ENCODE data around the gene MAFB. TPM values are rescaled to one million over a fixed set of nuclear protein-coding genes. Genes with fewer than 3 reads are reported as not detected.

Gene MAFB
- polyA plus RNA-seq, 1 donor = 97.5 TPM

DNA sequence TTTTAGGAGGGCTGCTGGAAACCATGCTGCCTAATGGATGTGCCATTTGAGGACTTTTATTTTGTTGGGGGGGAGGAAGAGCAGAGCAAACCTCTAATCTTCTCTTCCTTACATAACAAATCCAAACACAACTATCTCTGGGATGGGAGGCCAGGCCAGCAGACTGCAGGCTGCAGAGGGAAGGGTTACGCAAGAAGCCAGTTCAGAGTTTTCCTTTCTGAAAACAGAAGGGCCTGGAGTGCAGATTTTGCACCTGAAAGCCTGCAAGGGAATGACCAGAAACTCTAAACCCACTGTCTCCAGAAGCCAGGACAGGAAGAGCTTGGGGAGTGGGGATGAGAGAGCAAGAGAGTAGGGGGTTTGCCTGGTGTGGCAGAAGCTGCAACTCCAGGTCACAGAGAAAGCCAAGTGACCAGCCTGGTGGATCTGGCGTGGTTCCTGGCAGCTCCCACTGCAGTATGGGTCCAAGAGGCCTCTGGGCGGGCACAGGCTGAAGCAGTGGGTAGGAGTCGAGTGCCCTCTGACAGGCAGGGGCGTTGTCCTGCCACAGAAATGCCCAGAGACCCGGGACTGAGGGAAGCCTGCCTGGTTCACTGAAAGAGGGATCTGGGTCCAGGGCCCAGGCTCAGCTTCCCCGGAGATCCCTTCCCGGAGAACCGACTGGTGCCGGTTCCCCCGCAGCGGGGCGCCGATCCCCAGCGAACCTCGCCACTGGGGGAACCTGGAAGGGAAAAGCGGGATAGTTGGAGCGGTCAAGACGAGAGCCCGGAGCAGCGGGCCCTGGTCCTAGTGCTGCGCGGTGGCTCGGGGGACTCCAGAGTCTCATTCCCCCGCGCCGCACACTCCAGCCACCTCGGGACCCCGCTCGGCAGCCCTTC is 6.7 kb downstream of the MAFB start:
- no peak for DNase-seq

- no peak for DNase-seq
Observed at GRCh38 chr20:40681684-40682083, 7.4 kb downstream of the MAFB start.

GRCh38 chr20:40681165-40681564 is 7.9 kb downstream of the MAFB start:
- DNase-seq = no peak

DNA sequence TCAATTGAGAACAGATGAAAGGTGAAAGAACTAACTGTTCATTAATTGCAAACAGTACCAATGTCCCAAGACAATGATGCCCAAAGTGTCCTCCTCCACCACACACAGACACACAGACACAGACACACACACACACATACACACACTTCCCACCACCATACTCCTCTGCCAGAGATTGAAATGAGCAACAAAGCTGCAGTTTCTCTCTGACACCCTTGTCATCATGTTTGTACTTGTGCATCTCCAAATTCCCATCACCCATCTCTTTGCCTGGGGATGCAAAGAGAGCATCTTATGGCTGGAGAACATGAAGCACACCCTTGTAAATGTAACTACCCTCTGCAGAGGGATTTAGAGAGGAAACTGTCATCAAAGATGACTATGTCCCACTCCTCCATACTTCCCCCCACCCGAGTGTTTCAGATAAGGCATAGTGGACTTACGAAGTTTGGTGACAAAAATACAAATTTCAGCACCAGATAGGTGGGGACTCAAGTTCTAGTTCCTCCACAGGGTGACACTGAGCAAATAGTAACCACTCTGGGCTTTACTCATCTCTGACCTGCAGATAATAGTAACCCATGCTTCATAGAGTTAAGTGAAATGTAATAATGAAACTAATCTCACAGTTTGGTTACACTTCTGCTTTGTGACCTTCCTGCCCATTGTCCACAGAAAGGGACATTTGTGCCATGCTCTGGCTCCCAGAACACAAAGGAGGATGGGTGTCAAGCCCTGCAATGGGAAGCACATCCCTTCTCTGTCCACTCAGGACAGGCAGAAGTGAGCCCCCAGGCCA is 8.7 kb downstream of the MAFB start:
- DNase-seq = no peak

DNA sequence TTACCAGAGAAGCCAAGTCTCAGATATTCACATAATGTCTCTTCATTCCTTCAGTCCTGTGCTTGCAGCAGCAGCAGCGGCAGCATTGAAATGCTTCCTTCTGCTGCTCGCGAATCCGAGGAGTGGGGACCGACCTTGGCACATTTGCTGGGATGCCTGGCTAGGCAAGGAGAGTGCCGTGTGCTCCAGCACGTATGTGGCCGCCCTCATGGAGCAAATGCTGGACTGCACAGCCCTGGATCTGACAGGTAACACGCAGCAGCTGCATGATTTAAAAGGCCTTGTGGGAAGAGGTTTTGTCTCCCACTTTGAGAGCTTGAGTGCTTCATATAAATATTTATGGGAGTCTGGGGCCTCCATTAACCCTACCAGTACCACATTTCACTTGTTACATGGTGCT is 9.9 kb downstream of the MAFB start:
- DNase-seq = no peak

DNA sequence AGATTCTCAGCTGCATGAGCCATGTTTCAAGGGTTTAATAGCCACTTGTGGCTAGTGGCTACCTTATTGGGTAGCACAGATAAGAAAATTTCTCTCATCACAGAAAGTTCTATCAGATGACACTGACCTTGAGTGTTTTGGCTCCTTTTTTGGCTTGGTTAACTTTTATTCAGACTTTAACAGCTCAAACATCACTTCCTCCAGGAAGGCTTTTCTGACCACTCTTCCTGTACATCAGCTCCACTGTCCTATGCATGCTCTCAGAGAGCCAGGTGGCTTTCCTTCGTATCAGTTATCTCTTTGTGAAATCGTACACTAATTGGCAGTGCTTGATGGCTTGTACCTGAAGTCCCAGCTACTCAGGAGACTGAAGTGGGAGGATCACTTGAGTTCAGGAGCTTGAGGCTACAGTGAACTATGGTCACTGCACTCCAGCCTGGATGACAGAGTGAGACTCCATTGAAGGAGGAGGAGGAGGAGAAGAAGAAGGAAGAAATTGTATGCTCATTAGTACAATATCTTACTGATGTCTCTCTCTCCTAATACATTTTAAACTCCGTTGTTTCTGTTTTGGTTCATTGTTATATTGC is 10.7 kb downstream of the MAFB start:
- DNase-seq = no peak

DNA sequence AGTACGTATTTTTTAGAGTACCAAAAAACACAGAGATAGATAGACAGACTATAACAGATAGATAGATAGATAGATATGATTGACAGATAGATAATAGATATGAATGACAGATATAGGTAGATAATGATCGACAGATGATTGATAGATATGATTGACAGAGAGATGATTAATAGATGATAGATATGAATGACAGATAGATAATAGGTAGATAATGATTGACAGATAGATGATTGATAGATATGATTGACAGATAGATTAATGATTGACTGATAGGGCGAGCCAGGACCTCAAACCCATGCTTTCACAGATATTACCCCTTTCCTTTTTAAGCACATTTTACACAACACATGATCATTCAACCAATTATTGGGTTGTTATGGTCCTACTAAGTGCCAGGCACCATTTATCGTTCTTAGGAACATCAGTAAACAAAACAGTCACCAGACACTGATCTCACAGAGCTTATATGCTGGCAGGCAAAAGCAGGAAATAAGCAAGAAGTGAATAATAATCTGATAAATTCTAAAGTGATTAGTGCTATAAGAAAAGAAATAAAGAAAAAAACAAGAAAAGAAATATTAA is 11.6 kb downstream of the MAFB start:
- DNase-seq = no peak

GRCh38 chr20:40676491-40677269 is 12.4 kb downstream of the MAFB start:
- DNase-seq = no peak

DNA sequence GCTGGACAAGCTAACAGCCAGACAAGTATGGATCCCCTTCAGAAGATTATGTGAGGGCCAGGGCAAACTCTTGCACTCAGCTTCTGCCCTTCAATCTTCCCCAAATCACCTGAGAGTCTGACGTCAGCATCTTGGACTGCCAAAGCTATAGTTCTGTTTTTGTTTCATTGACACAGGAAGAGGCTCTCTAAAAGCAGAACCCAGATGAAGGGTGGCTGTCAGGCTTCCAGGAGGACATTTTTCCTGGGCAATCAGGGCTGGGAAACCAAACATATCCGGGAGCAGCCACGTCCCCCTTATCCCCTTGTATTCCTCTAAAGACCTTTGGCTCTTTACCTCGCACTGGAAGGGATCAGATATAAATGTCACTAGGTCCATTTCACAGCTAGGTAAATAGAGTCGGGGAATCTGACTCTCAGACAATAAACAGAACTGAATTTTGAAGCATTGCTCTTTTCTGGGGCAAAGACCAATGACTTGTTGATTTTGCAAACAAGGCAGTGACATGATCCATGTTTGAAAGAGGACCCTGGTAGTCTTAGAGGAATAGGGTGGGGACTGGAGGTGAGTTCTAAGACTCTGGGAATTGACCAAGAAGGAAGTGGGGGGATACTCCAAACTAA is 13.3 kb downstream of the MAFB start:
- no peak for DNase-seq

GRCh38 chr20:40673442-40673841 is 15.6 kb downstream of the MAFB start:
- no peak for DNase-seq

GRCh38 chr20:40672095-40672494 is 16.9 kb downstream of the MAFB start:
- no peak for DNase-seq

GRCh38 chr20:40670253-40670652 is 18.8 kb downstream of the MAFB start:
- DNase-seq = no peak

- no peak for DNase-seq
Observed at GRCh38 chr20:40669692-40670091, 19.3 kb downstream of the MAFB start.

- no peak for DNase-seq
Observed at GRCh38 chr20:40668449-40669228, 20.4 kb downstream of the MAFB start.

DNA sequence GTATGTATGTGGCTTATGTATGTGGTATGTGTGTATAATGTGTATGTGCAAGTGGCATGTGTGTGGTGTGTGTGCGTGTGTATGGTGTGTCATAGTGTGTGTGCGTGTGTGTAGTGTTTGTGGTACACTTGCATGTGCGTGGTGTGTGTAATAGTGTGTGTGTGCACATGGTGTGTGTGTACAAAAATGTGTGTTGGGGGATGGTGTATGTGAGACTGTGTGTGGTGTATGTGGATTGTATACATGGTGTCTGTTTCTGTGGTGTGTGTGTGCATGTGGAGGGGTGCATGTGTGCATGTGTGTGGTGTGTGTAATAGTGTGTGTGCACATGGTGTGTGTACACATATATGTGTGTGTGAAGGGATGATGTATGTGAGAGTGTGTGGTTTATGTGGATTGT is 21.5 kb downstream of the MAFB start:
- DNase-seq = no peak

GRCh38 chr20:40666336-40666735 is 22.7 kb downstream of the MAFB start:
- DNase-seq = no peak

- no peak for DNase-seq
Observed at GRCh38 chr20:40664891-40665290, 24.1 kb downstream of the MAFB start.

GRCh38 chr20:40663991-40664880 is 24.8 kb downstream of the MAFB start:
- DNase-seq = no peak

DNA sequence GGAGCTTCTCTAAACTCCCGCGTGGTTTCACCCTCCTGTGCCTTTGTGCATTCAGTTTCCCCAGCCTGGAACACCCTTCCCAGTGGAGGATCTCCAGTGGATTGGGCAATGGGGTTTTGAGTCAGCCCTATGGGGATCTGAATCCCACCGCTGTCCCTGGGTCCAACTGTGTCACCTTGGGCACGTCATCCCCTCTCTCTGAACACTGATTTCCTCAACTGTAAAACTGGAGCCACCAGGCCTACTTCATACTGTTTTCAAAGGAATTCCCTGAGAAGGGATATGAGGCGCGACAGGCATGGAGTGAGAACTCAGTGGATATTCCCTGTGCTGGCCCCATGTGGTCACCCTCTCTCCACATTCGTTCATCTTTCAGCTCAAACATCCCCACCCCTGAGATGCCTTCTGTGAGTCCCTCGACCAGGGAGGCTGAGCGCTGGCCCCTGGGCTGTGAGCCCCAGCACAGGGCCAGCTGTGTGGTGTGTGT is 25.7 kb downstream of the MAFB start:
- DNase-seq = no peak
